GM12875 (cell line): ENCODE data around the gene ATXN10.

Experiments used
- H3K4me3 ChIP-seq: one replicate; pipeline ENCODE4 v1.5.1; 2011; ENCODE audit warnings: low read depth, low read length, control low read depth
- CTCF ChIP-seq: IDR thresholded peaks from 2 replicates; pipeline ENCODE4 v1.5.1; 2011; ENCODE audit warnings: low read depth, mild to moderate bottlenecking, control low read depth, inconsistent platforms, low read length, moderate library complexity, borderline replicate concordance; ENCODE audit not compliant: insufficient read depth

ATXN10 gene

GRCh38 chr22:45702981-45703380 is 31.3 kb downstream of the ATXN10 start:
- H3K4me3 ChIP-seq = no peak overlapping the region
- TF ChIP-seq CTCF = no peak

- TF ChIP-seq CTCF = no peak
- no peak overlapping the region for H3K4me3 ChIP-seq
These were observed 32.1 kb downstream of the ATXN10 start for GRCh38 chr22:45703758-45704157.

- TF ChIP-seq CTCF = no peak
- H3K4me3 ChIP-seq = no peak overlapping the region
These were observed 33.0 kb downstream of the ATXN10 start for GRCh38 chr22:45704648-45705047.

GRCh38 chr22:45707605-45708004 is 36.0 kb downstream of the ATXN10 start:
- no peak overlapping the region for H3K4me3 ChIP-seq
- TF ChIP-seq CTCF = no peak

GRCh38 chr22:45708145-45708544 is 36.5 kb downstream of the ATXN10 start:
- H3K4me3 ChIP-seq = no peak overlapping the region
- no peak for TF ChIP-seq CTCF

- TF ChIP-seq CTCF = no peak
- H3K4me3 ChIP-seq = no peak overlapping the region
These were observed 37.6 kb downstream of the ATXN10 start for GRCh38 chr22:45709060-45709739.

GRCh38 chr22:45709866-45710265 is 38.2 kb downstream of the ATXN10 start:
- no peak for TF ChIP-seq CTCF
- no peak overlapping the region for H3K4me3 ChIP-seq
